ENCODE data around the gene RPIA.

Gene RPIA

GRCh38 chr2:88711897-88712296, 20.4 kb downstream of the RPIA start:
- no peaks in the 10 kb centered on the region for H3K27me3 ChIP-seq (ENCODE audit: insufficient read depth, low read length)
- H3K9ac ChIP-seq (ENCODE audit: low read depth, low read length): no peak overlapping the region
- H3K27ac ChIP-seq (ENCODE audit: low read length): no peak overlapping the region
- H3K9me3 ChIP-seq (ENCODE audit: insufficient read depth, low read depth, low read length): peaks cover 3% of the 10 kb centered on the region; the same call in 1 of the 2 replicates
- H3K4me1 ChIP-seq (ENCODE audit: insufficient read depth, low read length): peaks cover 16% of the 10 kb centered on the region
- H3K36me3 ChIP-seq (ENCODE audit: insufficient read depth, low read depth, low read length): peaks cover 3% of the 10 kb centered on the region; the same call in 1 of the 2 replicates
- H3K4me3 ChIP-seq (ENCODE audit: low read length): no peak overlapping the region

- Histone ChIP-seq H3K4me3 (ENCODE audit: low read length) (no peak overlapping the region), H3K36me3 (ENCODE audit: insufficient read depth, low read depth, low read length) (peaks cover 7% of the 10 kb centered on the region; the same call in 1 of the 2 replicates), H3K4me1 (ENCODE audit: insufficient read depth, low read length) (peaks cover 16% of the 10 kb centered on the region), H3K27ac (ENCODE audit: low read length) (no peak overlapping the region), H3K9ac (ENCODE audit: low read depth, low read length) (no peak overlapping the region), H3K9me3 (ENCODE audit: insufficient read depth, low read depth, low read length) (peaks cover 14% of the 10 kb centered on the region), H3K27me3 (ENCODE audit: insufficient read depth, low read length) (no peaks in the 10 kb centered on the region)
These were observed 21.9 kb downstream of the RPIA start for GRCh38 chr2:88713408-88713807.

GRCh38 chr2:88714667-88715066, 23.2 kb downstream of the RPIA start:
- peaks cover 16% of the 10 kb centered on the region for H3K4me1 ChIP-seq (ENCODE audit: insufficient read depth, low read length)
- H3K9ac ChIP-seq (ENCODE audit: low read depth, low read length): no peak overlapping the region; the same call in 1 of the 2 replicates
- no peak overlapping the region for H3K27ac ChIP-seq (ENCODE audit: low read length)
- peaks cover 25% of the 10 kb centered on the region for H3K9me3 ChIP-seq (ENCODE audit: insufficient read depth, low read depth, low read length)
- H3K4me3 ChIP-seq (ENCODE audit: low read length): no peak overlapping the region
- H3K36me3 ChIP-seq (ENCODE audit: insufficient read depth, low read depth, low read length): peaks cover 7% of the 10 kb centered on the region; the same call in 1 of the 2 replicates
- H3K27me3 ChIP-seq (ENCODE audit: insufficient read depth, low read length): no peaks in the 10 kb centered on the region

- Histone ChIP-seq H3K4me3 (ENCODE audit: low read length) (no peak overlapping the region), H3K9me3 (ENCODE audit: insufficient read depth, low read depth, low read length) (peaks cover 33% of the 10 kb centered on the region), H3K4me1 (ENCODE audit: insufficient read depth, low read length) (peaks cover 8% of the 10 kb centered on the region; the same call in 1 of the 2 replicates), H3K36me3 (ENCODE audit: insufficient read depth, low read depth, low read length) (peaks cover 7% of the 10 kb centered on the region; the same call in 1 of the 2 replicates), H3K27me3 (ENCODE audit: insufficient read depth, low read length) (no peaks in the 10 kb centered on the region), H3K27ac (ENCODE audit: low read length) (no peak overlapping the region), H3K9ac (ENCODE audit: low read depth, low read length) (no peak overlapping the region)
These were observed 28.9 kb downstream of the RPIA start for GRCh38 chr2:88720399-88720798.

GRCh38 chr2:88721268-88721667, 29.8 kb downstream of the RPIA start:
- H3K36me3 ChIP-seq (ENCODE audit: insufficient read depth, low read depth, low read length): peaks cover 7% of the 10 kb centered on the region; the same call in 1 of the 2 replicates
- H3K9me3 ChIP-seq (ENCODE audit: insufficient read depth, low read depth, low read length): peaks cover 33% of the 10 kb centered on the region
- H3K4me3 ChIP-seq (ENCODE audit: low read length): no peak overlapping the region
- H3K27me3 ChIP-seq (ENCODE audit: insufficient read depth, low read length): no peaks in the 10 kb centered on the region
- H3K4me1 ChIP-seq (ENCODE audit: insufficient read depth, low read length): peaks cover 8% of the 10 kb centered on the region; the same call in 1 of the 2 replicates
- H3K27ac ChIP-seq (ENCODE audit: low read length): no peak overlapping the region
- no peak overlapping the region for H3K9ac ChIP-seq (ENCODE audit: low read depth, low read length)

- no peaks in the 10 kb centered on the region for H3K36me3 ChIP-seq (ENCODE audit: insufficient read depth, low read depth, low read length)
- H3K4me1 ChIP-seq (ENCODE audit: insufficient read depth, low read length): peaks cover 8% of the 10 kb centered on the region; the same call in 1 of the 2 replicates
- H3K9me3 ChIP-seq (ENCODE audit: insufficient read depth, low read depth, low read length): peaks cover 8% of the 10 kb centered on the region
- H3K27ac ChIP-seq (ENCODE audit: low read length): no peak overlapping the region
- no peak overlapping the region for H3K4me3 ChIP-seq (ENCODE audit: low read length)
- no peaks in the 10 kb centered on the region for H3K27me3 ChIP-seq (ENCODE audit: insufficient read depth, low read length)
- H3K9ac ChIP-seq (ENCODE audit: low read depth, low read length): no peak overlapping the region
These were observed 33.3 kb downstream of the RPIA start for GRCh38 chr2:88724643-88725332.

GRCh38 chr2:88729061-88729745, 37.7 kb downstream of the RPIA start:
- H3K27me3 ChIP-seq (ENCODE audit: insufficient read depth, low read length): no peaks in the 10 kb centered on the region
- H3K27ac ChIP-seq (ENCODE audit: low read length): no peak overlapping the region
- no peaks in the 10 kb centered on the region for H3K4me1 ChIP-seq (ENCODE audit: insufficient read depth, low read length)
- no peaks in the 10 kb centered on the region for H3K9me3 ChIP-seq (ENCODE audit: insufficient read depth, low read depth, low read length)
- H3K36me3 ChIP-seq (ENCODE audit: insufficient read depth, low read depth, low read length): no peaks in the 10 kb centered on the region; the same call in 1 of the 2 replicates
- no peak overlapping the region for H3K9ac ChIP-seq (ENCODE audit: low read depth, low read length)
- H3K4me3 ChIP-seq (ENCODE audit: low read length): no peak overlapping the region

- H3K9ac ChIP-seq (ENCODE audit: low read depth, low read length): no peak overlapping the region
- H3K36me3 ChIP-seq (ENCODE audit: insufficient read depth, low read depth, low read length): peaks cover 39% of the 10 kb centered on the region
- no peak overlapping the region for H3K27ac ChIP-seq (ENCODE audit: low read length)
- H3K4me1 ChIP-seq (ENCODE audit: insufficient read depth, low read length): no peaks in the 10 kb centered on the region
- H3K9me3 ChIP-seq (ENCODE audit: insufficient read depth, low read depth, low read length): no peaks in the 10 kb centered on the region
- no peak overlapping the region for H3K4me3 ChIP-seq (ENCODE audit: low read length)
- no peaks in the 10 kb centered on the region for H3K27me3 ChIP-seq (ENCODE audit: insufficient read depth, low read length)
These were observed 41.9 kb downstream of the RPIA start for GRCh38 chr2:88733155-88733902.

- Histone ChIP-seq H3K27me3 (ENCODE audit: insufficient read depth, low read length) (no peaks in the 10 kb centered on the region), H3K4me3 (ENCODE audit: low read length) (no peak overlapping the region), H3K36me3 (ENCODE audit: insufficient read depth, low read depth, low read length) (peaks cover 40% of the 10 kb centered on the region), H3K27ac (ENCODE audit: low read length) (no peak overlapping the region), H3K9me3 (ENCODE audit: insufficient read depth, low read depth, low read length) (no peaks in the 10 kb centered on the region), H3K4me1 (ENCODE audit: insufficient read depth, low read length) (no peaks in the 10 kb centered on the region), H3K9ac (ENCODE audit: low read depth, low read length) (no peak overlapping the region)
These were observed 43.7 kb downstream of the RPIA start for GRCh38 chr2:88735133-88735532.

GRCh38 chr2:88735853-88736252, 44.4 kb downstream of the RPIA start:
- H3K27ac ChIP-seq (ENCODE audit: low read length): no peak overlapping the region
- H3K4me3 ChIP-seq (ENCODE audit: low read length): no peak overlapping the region
- H3K9ac ChIP-seq (ENCODE audit: low read depth, low read length): no peak overlapping the region
- no peaks in the 10 kb centered on the region for H3K27me3 ChIP-seq (ENCODE audit: insufficient read depth, low read length)
- no peaks in the 10 kb centered on the region for H3K4me1 ChIP-seq (ENCODE audit: insufficient read depth, low read length)
- no peaks in the 10 kb centered on the region for H3K9me3 ChIP-seq (ENCODE audit: insufficient read depth, low read depth, low read length)
- peaks cover 47% of the 10 kb centered on the region for H3K36me3 ChIP-seq (ENCODE audit: insufficient read depth, low read depth, low read length)

- Histone ChIP-seq H3K9ac (ENCODE audit: low read depth, low read length) (no peak overlapping the region), H3K27ac (ENCODE audit: low read length) (no peak overlapping the region), H3K4me3 (ENCODE audit: low read length) (no peak overlapping the region), H3K9me3 (ENCODE audit: insufficient read depth, low read depth, low read length) (no peaks in the 10 kb centered on the region), H3K4me1 (ENCODE audit: insufficient read depth, low read length) (no peaks in the 10 kb centered on the region), H3K36me3 (ENCODE audit: insufficient read depth, low read depth, low read length) (peaks cover 52% of the 10 kb centered on the region), H3K27me3 (ENCODE audit: insufficient read depth, low read length) (no peaks in the 10 kb centered on the region)
These were observed 45.0 kb downstream of the RPIA start for GRCh38 chr2:88736437-88736836.

Measured in iPS-20b (cell line).